PC-9 (cell line): ENCODE measurements around the gene KIF16B. TPM values are rescaled to one million over a fixed set of nuclear protein-coding genes. Genes with fewer than 3 reads are reported as not detected.

Experiments used
- BruUV-seq: library from RNA; stranded (reverse); fragments of 400-500 nt; replicated peaks from 2 replicates; lab custom pipeline; 2021; lab: Mats Ljungman, UMichigan
- CTCF ChIA-PET: fragments of 300-600 bp; sonication (Branson Sonifier 250); formaldehyde crosslinking; loops from one replicate; lab custom pipeline; 2022; ENCODE audit warnings: antibody characterized with exemption; lab: Charles Lee
- POLR2A ChIA-PET: fragments of 300-600 bp; sonication (Branson Sonifier 250); formaldehyde crosslinking; loops from one replicate; lab custom pipeline; 2022; ENCODE audit warnings: antibody characterized with exemption; ENCODE audit not compliant: unreplicated experiment; lab: Charles Lee
- DNase-seq, 2 experiments: peaks; one replicate each; pipeline versions ENCODE4 v3.0.0 to v3.0.0-alpha.2; 2015 to 2022; ENCODE audit warnings: mixed read lengths in 1 of 2
- H2AFZ ChIP-seq: fragments of 200-600 bp; sonication (generic); 2 replicates; pipeline ENCODE4 v1.8.1; 2017; ENCODE audit warnings: antibody characterized with exemption
- H3F3A ChIP-seq: fragments of 200-600 bp; sonication (generic); 2 replicates; pipeline ENCODE4 v1.8.1; 2017; ENCODE audit warnings: antibody characterized with exemption, mild to moderate bottlenecking, low read depth; ENCODE audit not compliant: insufficient read depth
- H3K27ac ChIP-seq: fragments of 200-600 bp; sonication (generic); 2 replicates; pipeline ENCODE4 v1.6.1; 2016; ENCODE audit warnings: mixed run types
- H3K27me3 ChIP-seq: fragments of 200-600 bp; sonication (generic); 2 replicates; pipeline ENCODE4 v1.6.1; 2016; ENCODE audit warnings: low read depth, mixed run types; ENCODE audit not compliant: insufficient read depth
- H3K36me3 ChIP-seq: fragments of 200-600 bp; sonication (generic); 2 replicates; pipeline ENCODE4 v1.6.1; 2016; ENCODE audit warnings: low read depth, mixed run types
- H3K4me1 ChIP-seq: fragments of 200-600 bp; sonication (generic); replicated peaks from 2 replicates; pipeline ENCODE4 v1.6.1; 2016; ENCODE audit warnings: mixed run types; ENCODE audit not compliant: insufficient read depth
- H3K4me2 ChIP-seq: fragments of 200-600 bp; sonication (generic); 2 replicates; pipeline ENCODE4 v1.6.1; 2017; ENCODE audit warnings: mixed run types
- H3K4me3 ChIP-seq: fragments of 200-600 bp; sonication (generic); 2 replicates; pipeline ENCODE4 v1.6.1; 2016; ENCODE audit warnings: mixed run types
- H3K79me2 ChIP-seq: fragments of 200-600 bp; sonication (generic); 2 replicates; pipeline ENCODE4 v1.6.1; 2017; ENCODE audit warnings: low read depth, mixed run types
- H3K9me2 ChIP-seq: fragments of 200-600 bp; sonication (generic); 2 replicates; pipeline ENCODE4 v1.8.1; 2017; ENCODE audit warnings: mild to moderate bottlenecking; ENCODE audit not compliant: insufficient read depth
- H3K9me3 ChIP-seq: fragments of 200-600 bp; sonication (generic); 2 replicates; pipeline ENCODE4 v1.8.1; 2016; ENCODE audit warnings: low read depth; ENCODE audit not compliant: insufficient read depth
- H4K20me1 ChIP-seq: fragments of 200-600 bp; sonication (generic); 2 replicates; pipeline ENCODE4 v1.8.1; 2017; ENCODE audit not compliant: insufficient read depth
- CTCF ChIP-seq: fragments of 200-600 bp; sonication (generic); conservative IDR thresholded peaks from 2 replicates; pipeline ENCODE4 v1.6.1; 2017; ENCODE audit warnings: mixed run types, antibody characterized with exemption, mild to moderate bottlenecking, moderate library complexity
- EZH2 ChIP-seq: fragments of 200-600 bp; sonication (generic); IDR thresholded peaks from 2 replicates; pipeline ENCODE4 v1.8.0; 2017; ENCODE audit warnings: antibody characterized with exemption, low read depth
- intact Hi-C: fragments of 100-400 bp; cut with micrococcal nuclease; formaldehyde crosslinking; loops from one replicate; pipeline ENCODE4 v1.10.0; 2022; ENCODE audit not compliant: unreplicated experiment
- total RNA-seq: library from RNA; stranded (reverse); gene quantifications from 2 replicates; pipeline ENCODE4 v1.2.3, GENCODE V29; 2021

KIF16B gene
- total RNA-seq, 1 experiment from 2014 or later: 17.6 TPM

GRCh38 chr20:16293590-16293989 lies 279.7 kb downstream of the KIF16B start:
- POLR2A ChIA-PET: no interaction called here
- intact Hi-C loops: no loop called here
- peak in 1 of 2 experiments; percentile 68 for DNase-seq
- Histone ChIP-seq H3K9me2 (no peaks in the 10 kb centered on the region), H3K79me2 (no peaks in the 10 kb centered on the region), H3K4me2 (no peak overlapping the region), H3K4me3 (no peak overlapping the region), H3K27me3 (no peaks in the 10 kb centered on the region), H3K9me3 (no peaks in the 10 kb centered on the region), H3K27ac (no peak overlapping the region), H3K4me1 (peaks cover 12% of the 10 kb centered on the region), H3K36me3 (no peaks in the 10 kb centered on the region), H2AFZ (no peak overlapping the region), H4K20me1 (no peaks in the 10 kb centered on the region), H3F3A (0 out of 2 replicates have a peak, but pooled peaks cover 4% of the 10 kb centered on the region)
- no peak for TF ChIP-seq EZH2
- TF ChIP-seq CTCF: no peak
- BruUV-seq: no TSS peak
- CTCF ChIA-PET: no interaction called here

- Histone ChIP-seq H2AFZ (no peak overlapping the region), H4K20me1 (no peaks in the 10 kb centered on the region), H3F3A (0 out of 2 replicates have a peak, but pooled peaks cover 4% of the 10 kb centered on the region), H3K4me3 (no peak overlapping the region), H3K27me3 (no peaks in the 10 kb centered on the region), H3K4me1 (peaks cover 12% of the 10 kb centered on the region), H3K4me2 (no peak overlapping the region), H3K9me2 (no peaks in the 10 kb centered on the region), H3K27ac (no peak overlapping the region), H3K36me3 (no peaks in the 10 kb centered on the region), H3K9me3 (no peaks in the 10 kb centered on the region), H3K79me2 (no peaks in the 10 kb centered on the region)
- DNase-seq: no peak
- ChIA-PET POLR2A (no interaction called here), CTCF (no interaction called here)
- BruUV-seq: no TSS peak
- intact Hi-C loops: no loop called here
- TF ChIP-seq CTCF (no peak), EZH2 (no peak)
Measured at GRCh38 chr20:16292226-16292880, 280.9 kb downstream of the KIF16B start.

- H2AFZ ChIP-seq: no peak overlapping the region
- H3K9me2 ChIP-seq: no peaks in the 10 kb centered on the region
- H3K9me3 ChIP-seq: no peaks in the 10 kb centered on the region
- 0 out of 2 replicates have a peak, but pooled peaks cover 4% of the 10 kb centered on the region for H3F3A ChIP-seq
- no peaks in the 10 kb centered on the region for H4K20me1 ChIP-seq
- no peak overlapping the region for H3K4me2 ChIP-seq
- no peaks in the 10 kb centered on the region for H3K27me3 ChIP-seq
- peaks cover 12% of the 10 kb centered on the region for H3K4me1 ChIP-seq
- no peak for TF ChIP-seq CTCF
- no peak for TF ChIP-seq EZH2
- H3K4me3 ChIP-seq: no peak overlapping the region
- DNase-seq: no peak
- no peak overlapping the region for H3K27ac ChIP-seq
- CTCF ChIA-PET: no interaction called here
- POLR2A ChIA-PET: no interaction called here
- BruUV-seq: no TSS peak
- no peaks in the 10 kb centered on the region for H3K79me2 ChIP-seq
- intact Hi-C loops: no loop called here
- no peaks in the 10 kb centered on the region for H3K36me3 ChIP-seq
Measured at GRCh38 chr20:16290358-16290757, 282.9 kb downstream of the KIF16B start.
